HG02884 (cell line): ENCODE data around the gene RNU2-63P.
"Not testable (repeated sequence)": the region's sequence is repeated elsewhere in the genome, so short reads cannot be mapped to it uniquely, and the experiment has no call there.

Source experiments
- ATAC-seq: cut with Tn5 transposase; IDR thresholded peaks from one replicate; pipeline ENCODE4 v1.9.1; 2021; ENCODE audit warnings: mild to moderate bottlenecking, moderate library complexity; ENCODE audit not compliant: unreplicated experiment

The RNU2-63P gene

GRCh38 chr2:88016086-88016959 is at the start of gene RNU2-63P:
RNU2-63P (minus strand) TSS chr2:88016547.
- ATAC-seq = peak; percentile 79

DNA sequence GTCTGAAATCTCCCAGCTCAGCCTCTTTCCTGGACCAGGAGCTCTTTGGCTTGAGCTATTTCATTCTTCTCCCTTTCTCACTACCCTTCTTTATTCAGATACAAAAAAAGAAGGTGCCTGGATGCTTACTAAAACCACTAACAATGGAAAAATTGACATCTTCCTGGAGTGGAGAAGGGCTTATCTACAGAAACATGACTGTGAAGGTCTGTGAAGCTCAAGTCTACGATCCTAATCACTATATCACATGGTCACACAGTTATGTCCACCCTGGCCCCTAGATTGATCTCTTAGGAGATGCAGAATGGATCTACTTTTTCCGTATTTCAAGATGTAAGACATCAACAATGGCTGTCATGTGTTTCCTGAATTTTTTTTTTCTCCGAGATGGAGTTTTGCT is 44.9 kb upstream of the RNU2-63P start:
- ATAC-seq = no peak

GRCh38 chr2:88060907-88061275 is 44.5 kb upstream of the RNU2-63P start:
- no peak for ATAC-seq

GRCh38 chr2:88059979-88060906 is 43.9 kb upstream of the RNU2-63P start:
- ATAC-seq = peak; percentile 39

DNA sequence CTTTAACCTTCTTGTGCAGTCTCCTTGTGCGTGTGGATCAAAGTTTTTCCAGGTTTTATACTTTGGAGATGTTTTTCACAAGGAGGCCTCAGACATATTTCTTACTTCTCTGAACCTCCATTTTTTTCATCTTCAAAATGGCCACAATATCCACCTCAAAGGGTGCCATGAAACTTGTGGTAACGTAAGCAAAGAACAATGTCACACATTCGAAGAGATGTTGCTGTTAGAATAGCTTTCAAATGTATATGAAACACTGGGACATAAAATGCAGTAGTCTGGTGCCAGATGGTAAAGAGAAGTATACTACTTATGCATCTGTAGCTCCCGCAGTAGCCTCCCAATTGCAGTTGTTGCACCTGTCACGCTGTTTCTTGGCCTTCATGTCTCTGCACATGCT is 41.8 kb upstream of the RNU2-63P start:
- no peak for ATAC-seq

DNA sequence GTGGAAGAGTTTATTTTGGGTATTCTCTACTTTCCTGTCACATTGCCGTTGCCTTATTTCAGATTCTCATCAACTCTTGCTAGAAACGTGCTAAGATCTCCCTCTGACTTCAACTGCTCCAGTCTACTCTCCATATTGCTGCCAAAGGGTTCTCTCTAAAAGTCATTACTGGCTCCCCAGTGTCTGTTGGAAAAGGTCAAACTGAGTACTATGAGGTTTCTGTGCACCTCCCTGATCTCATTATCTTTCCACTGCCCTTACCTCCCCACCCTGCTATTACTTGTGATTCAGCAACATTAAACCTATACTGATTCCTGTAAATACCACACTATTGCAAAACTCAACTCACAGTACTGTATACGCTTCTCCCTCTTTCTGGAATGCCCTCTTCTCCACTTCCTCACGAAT is 41.1 kb upstream of the RNU2-63P start:
- ATAC-seq = no peak

DNA sequence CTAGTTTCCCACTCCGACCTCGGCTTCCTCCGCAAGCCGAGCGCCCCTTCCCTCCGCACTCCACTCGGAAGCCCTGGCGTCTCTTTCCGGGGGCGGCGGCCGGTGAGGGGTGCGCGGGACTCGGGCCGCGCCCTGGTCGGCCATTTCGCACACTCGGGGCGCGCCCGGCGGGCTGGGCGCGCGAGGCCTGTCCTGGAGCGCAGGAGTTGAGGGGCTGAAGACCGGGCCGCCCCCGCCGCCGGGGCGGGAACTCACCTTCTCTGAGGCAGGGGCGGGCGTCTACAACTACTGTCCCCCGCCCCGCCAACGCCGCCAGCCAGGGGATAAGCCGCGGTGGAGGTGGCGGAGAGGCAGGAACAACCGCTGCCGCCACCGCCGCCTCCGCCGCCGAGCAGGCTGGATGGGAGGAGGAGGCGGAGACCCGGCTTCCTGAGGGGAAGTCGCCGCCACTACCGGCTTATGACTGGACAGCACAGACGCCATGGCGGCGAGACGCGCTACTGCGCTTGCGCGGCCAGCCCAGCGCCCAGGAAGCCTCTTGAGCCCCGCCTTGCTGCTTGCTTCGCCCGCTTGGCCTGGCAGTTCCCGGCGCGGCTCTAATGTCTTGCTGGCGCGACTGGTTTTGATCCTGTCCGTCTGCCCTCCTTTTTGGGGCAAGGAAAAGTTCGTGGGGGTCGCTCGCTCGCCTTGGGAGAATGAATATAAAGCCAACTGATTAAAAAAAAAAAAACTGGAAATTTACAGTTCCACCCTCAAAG is 39.2 kb upstream of the RNU2-63P start, which contains the start of gene KRCC1:
Gene KRCC1 (minus strand): TSS at position 413 of the 758 bp plus-strand sequence. CDS start 27,220 bp downstream, outside the sequence.
- peak; percentile 92 for ATAC-seq

DNA sequence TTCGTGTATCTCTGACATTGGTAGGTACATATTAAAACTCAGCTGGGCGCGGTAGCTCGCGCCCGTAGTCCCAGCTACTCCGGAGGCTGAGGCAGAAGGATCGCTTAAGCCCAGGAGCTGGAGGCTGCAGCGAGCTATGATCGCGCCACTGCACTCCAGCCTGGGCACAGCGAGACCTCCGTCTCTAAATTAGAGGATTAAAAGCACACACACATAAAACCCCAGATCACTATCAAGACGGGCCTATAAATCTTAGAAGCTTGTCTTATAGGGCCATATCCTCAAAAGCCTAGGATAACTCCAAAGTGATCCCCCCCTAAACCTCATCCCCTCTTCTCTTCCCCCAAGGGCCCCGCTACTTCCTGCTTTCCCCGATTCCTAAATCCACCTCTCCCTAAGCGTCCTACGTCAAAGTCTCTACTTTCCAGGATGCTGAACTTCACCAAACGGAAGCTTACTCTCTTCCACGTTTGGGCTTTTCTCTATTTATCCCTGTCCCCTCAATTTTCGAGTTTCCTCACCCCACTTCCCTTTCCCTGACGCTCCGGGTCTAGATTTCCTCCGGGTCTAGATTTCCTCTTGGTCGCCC is 38.5 kb upstream of the RNU2-63P start:
- ATAC-seq = no peak

GRCh38 chr2:88053934-88054781 is 37.8 kb upstream of the RNU2-63P start:
- ATAC-seq = no peak

DNA sequence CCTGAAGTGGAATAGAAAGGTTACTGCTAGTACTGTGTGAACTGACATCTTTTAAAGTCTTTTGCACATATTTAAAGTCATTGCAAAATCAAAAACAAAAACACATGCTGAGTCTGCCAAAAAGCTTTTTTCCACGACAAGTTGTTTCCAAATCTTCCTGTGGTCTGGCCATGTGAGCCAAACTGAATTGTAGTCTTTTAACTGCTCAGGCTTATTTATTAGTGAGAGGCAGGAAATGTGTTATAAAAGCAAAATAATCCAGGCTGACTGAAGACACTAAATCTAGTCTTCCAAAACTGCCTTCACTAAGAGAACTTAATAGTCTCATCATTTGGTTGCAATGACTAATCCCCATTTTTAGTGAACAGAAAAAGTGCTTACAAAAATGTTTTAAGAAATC is 36.9 kb upstream of the RNU2-63P start:
- no peak for ATAC-seq

DNA sequence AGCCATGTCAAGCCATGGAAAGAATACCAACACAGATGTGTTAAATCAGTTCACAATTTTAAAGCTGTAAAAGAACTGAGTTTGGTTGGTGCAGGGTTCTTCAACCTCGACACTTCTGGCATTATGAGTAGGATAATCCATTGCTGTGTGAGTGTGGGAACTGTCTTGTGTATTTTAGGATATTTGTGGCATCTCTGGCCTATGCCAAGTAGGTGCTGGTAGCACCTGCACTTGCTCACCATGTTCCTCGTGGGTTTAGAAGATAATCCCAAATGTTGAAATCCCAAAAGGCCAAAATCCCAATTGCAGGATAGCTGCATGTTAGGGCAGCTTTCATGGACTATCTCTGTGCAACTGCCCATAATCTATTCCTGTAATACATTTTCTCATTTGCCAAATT is 35.4 kb upstream of the RNU2-63P start:
- ATAC-seq = no peak

DNA sequence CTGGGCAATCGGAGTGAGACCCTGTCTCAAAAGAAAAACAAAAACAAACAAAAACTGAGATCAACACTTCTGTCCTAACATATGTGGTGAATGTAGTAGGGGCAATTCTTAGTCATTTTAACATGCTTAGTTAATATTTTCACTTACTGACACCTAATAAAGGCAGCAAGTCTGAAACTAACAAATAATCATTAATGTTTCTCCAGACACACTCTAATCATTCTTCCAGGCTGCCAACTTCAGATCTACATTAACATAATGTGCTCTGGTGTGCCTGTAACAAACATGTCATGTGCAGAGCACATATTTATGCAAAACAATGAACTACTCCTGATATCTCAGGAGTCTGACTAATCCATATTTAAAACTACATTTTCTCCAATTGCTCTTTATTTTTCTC is 33.3 kb upstream of the RNU2-63P start:
- ATAC-seq = no peak

DNA sequence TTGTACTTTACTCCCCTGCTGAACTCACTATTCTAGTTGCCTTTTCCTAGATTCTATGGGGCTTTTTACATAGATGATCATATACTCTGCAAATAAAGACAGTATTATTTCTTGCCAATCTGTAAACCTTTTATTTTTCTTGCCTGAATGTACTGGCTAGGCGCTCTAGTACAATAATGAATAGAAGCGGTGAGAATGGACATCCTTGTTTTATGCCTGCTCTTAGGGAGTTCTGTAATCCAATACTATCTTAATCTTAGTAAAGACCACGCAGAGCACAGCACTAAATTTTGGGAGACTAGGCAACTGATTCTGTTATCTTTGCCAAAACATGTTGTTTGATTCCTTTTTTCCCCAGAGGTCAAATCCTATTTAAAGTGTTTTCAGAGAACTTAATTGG is 32.2 kb upstream of the RNU2-63P start:
- no peak for ATAC-seq

- ATAC-seq = not testable (repeated sequence)
Measured at GRCh38 chr2:88045561-88045960, 29.2 kb upstream of the RNU2-63P start.

- no peak for ATAC-seq
Measured at GRCh38 chr2:88042476-88042875, 26.1 kb upstream of the RNU2-63P start.

- ATAC-seq = no peak
Measured at GRCh38 chr2:88038263-88039105, 22.1 kb upstream of the RNU2-63P start.

GRCh38 chr2:88036606-88037005 is 20.3 kb upstream of the RNU2-63P start:
- ATAC-seq = no peak

DNA sequence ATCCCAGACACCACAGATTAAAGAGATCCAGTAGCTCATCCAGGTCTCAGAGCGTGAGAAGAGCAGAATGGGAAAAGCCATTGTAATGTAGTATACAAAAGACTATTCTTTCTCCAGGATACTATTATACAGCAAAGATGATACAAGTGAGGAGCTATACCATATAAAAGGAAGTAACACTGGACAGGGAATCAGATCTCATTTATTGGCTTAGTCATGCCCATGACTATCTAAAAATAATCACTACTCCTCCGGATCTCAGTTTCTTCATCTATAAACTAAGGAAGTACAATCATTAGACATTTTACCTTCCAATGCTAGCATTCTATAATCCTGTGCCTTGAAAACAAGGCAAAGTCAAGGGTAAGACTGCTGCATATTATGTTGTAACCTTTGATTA is 19.8 kb upstream of the RNU2-63P start:
- ATAC-seq = no peak
